Measurements from ENCODE around the gene SLC27A2. TPM values are rescaled to one million over a fixed set of nuclear protein-coding genes. Genes with fewer than 3 reads are reported as not detected.

The SLC27A2 gene
- total and polyA plus RNA-seq, 2 donors from 2014 or later, result 26.5 to 31.2 TPM

- Histone ChIP-seq H3K27ac (ENCODE audit: low read depth in 2 of 2, low read length in 2 of 2) (no peak overlapping the region), H3K27me3 (ENCODE audit: control insufficient read depth, insufficient read depth, low read length) (no peaks in the 10 kb centered on the region), H3K4me3 (ENCODE audit: low read length in 3 of 3) (no peak overlapping the region), H3K9me3 (ENCODE audit: control insufficient read depth in 2 of 3, insufficient read depth in 1 of 3, low read length in 3 of 3) (no peaks in the 10 kb centered on the region), H3K4me1 (ENCODE audit: control insufficient read depth in 2 of 3, insufficient read depth in 2 of 3, low read depth in 1 of 3, low read length in 3 of 3) (peaks cover 0 to 3% (median 0%) of the 10 kb centered on the region in 3 donors), H3K9ac (ENCODE audit: low read length in 3 of 3) (no peak overlapping the region), H3K36me3 (ENCODE audit: control insufficient read depth in 2 of 3, insufficient read depth in 3 of 3, low read length in 3 of 3) (no peaks in the 10 kb centered on the region)
- FAIRE-seq, result no peak
- intact Hi-C loops (cut with DNase I), result no loop called here
- no peak for TF ChIP-seq CTCF (IDR thresholded peaks at IDR 0.05; ENCODE audit: borderline replicate concordance, extremely low read depth, insufficient read depth)
- DNase-seq, result no peak
Observed at GRCh38 chr15:50246631-50247030, 64.6 kb downstream of the SLC27A2 start.

- Histone ChIP-seq H3K9me3 (ENCODE audit: control insufficient read depth in 2 of 3, insufficient read depth in 1 of 3, low read length in 3 of 3) (no peaks in the 10 kb centered on the region), H3K27me3 (ENCODE audit: control insufficient read depth, insufficient read depth, low read length) (no peaks in the 10 kb centered on the region), H3K4me1 (ENCODE audit: control insufficient read depth in 2 of 3, insufficient read depth in 2 of 3, low read depth in 1 of 3, low read length in 3 of 3) (peaks cover 0 to 3% (median 0%) of the 10 kb centered on the region in 3 donors), H3K9ac (ENCODE audit: low read length in 3 of 3) (no peak overlapping the region), H3K36me3 (ENCODE audit: control insufficient read depth in 2 of 3, insufficient read depth in 3 of 3, low read length in 3 of 3) (no peaks in the 10 kb centered on the region), H3K27ac (ENCODE audit: low read depth in 2 of 2, low read length in 2 of 2) (no peak overlapping the region), H3K4me3 (ENCODE audit: low read length in 3 of 3) (no peak overlapping the region)
- no peak for TF ChIP-seq CTCF (IDR thresholded peaks at IDR 0.05; ENCODE audit: borderline replicate concordance, extremely low read depth, insufficient read depth)
- FAIRE-seq (no peak), DNase-seq (no peak)
- intact Hi-C loops (cut with DNase I), result no loop called here
Observed at GRCh38 chr15:50247819-50248655, 66.0 kb downstream of the SLC27A2 start.

DNA sequence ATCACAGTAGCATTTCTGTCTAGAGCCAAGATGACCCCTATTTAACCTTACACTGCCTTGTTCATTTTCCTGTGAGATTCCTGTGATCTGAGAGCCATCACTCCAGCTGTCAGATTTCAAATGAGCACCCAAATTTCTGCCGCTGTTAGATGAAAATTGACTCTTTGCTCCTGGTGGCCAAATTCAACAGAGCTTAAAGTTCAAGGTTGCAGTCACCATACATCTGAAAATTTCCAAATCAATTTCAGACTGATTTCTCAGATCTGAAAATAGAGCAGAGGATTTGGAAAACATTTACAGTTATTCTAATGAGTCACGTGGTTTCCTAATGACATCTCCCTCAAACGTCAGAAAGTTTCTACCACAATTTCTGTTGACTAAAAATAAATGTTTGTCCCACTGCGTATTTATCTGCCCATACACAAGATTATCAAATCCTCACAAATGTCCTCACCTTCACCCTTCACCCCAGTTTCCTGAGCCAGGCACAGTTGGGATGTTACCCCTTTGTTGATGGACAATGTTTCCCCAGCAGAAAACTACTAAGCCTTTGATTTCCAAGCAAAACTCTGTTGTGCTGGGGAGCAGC, 67.1 kb downstream of the SLC27A2 start:
- Histone ChIP-seq H3K9me3 (ENCODE audit: control insufficient read depth in 2 of 3, insufficient read depth in 1 of 3, low read length in 3 of 3) (no peaks in the 10 kb centered on the region), H3K36me3 (ENCODE audit: control insufficient read depth in 2 of 3, insufficient read depth in 3 of 3, low read length in 3 of 3) (no peaks in the 10 kb centered on the region), H3K27ac (ENCODE audit: low read depth in 2 of 2, low read length in 2 of 2) (no peak overlapping the region), H3K4me1 (ENCODE audit: control insufficient read depth in 2 of 3, insufficient read depth in 2 of 3, low read depth in 1 of 3, low read length in 3 of 3) (peaks cover 0 to 3% (median 0%) of the 10 kb centered on the region in 3 donors), H3K27me3 (ENCODE audit: control insufficient read depth, insufficient read depth, low read length) (no peaks in the 10 kb centered on the region), H3K4me3 (ENCODE audit: low read length in 3 of 3) (no peak overlapping the region), H3K9ac (ENCODE audit: low read length in 3 of 3) (no peak overlapping the region)
- intact Hi-C loops (cut with DNase I), result no loop called here
- FAIRE-seq (no peak), DNase-seq (no peak)
- no peak for TF ChIP-seq CTCF (IDR thresholded peaks at IDR 0.05; ENCODE audit: borderline replicate concordance, extremely low read depth, insufficient read depth)
